Keratinocyte (primary cell): Measurements from ENCODE around the gene NAA10.

Experiments
- CTCF ChIP-seq, 3 experiments: IDR thresholded peaks in 1 of 3; conservative IDR thresholded peaks in 1 of 3; optimal IDR thresholded peaks in 1 of 3; 2 replicates in 2 of 3; 3 replicates in 1 of 3; pipeline versions ENCODE3 to v1.5.1; 2011; ENCODE audit warnings: low read length in 3 of 3, mild to moderate bottlenecking in 3 of 3, moderate library complexity in 2 of 3, control low read depth in 1 of 3, inconsistent platforms in 1 of 3; ENCODE audit not compliant: insufficient read depth in 2 of 3; ENCODE audit errors: extremely low read depth in 1 of 3
- EZH2 ChIP-seq: IDR thresholded peaks from one replicate; pipeline ENCODE4 v1.6.1; 2012; ENCODE audit warnings: inconsistent platforms, mild to moderate bottlenecking, low read length, moderate library complexity

- TF ChIP-seq CTCF (optimal IDR thresholded peaks at IDR 0.05 in 1 of 3, IDR thresholded peaks at IDR 0.05 in 1 of 3, conservative IDR thresholded peaks at IDR 0.05 in 1 of 3; ENCODE audit: extremely low read depth in 1 of 3, insufficient read depth in 2 of 3, low read length in 3 of 3), result no peak
- TF ChIP-seq EZH2, result no peak
These were observed 46.4 kb upstream of the NAA10 start for GRCh38 chrX:153981231-153981630.
